ENCODE measurements around the gene BRD3OS. TPM values are rescaled to one million over a fixed set of nuclear protein-coding genes. Genes with fewer than 3 reads are reported as not detected.

The BRD3OS gene
- total and polyA plus RNA-seq, 10 of the 15 experiments (the other 5 are each of a cell fraction or from before 2014, with no cell fraction given) = 2.1 to 13.7 (median 10.7) TPM

DNA sequence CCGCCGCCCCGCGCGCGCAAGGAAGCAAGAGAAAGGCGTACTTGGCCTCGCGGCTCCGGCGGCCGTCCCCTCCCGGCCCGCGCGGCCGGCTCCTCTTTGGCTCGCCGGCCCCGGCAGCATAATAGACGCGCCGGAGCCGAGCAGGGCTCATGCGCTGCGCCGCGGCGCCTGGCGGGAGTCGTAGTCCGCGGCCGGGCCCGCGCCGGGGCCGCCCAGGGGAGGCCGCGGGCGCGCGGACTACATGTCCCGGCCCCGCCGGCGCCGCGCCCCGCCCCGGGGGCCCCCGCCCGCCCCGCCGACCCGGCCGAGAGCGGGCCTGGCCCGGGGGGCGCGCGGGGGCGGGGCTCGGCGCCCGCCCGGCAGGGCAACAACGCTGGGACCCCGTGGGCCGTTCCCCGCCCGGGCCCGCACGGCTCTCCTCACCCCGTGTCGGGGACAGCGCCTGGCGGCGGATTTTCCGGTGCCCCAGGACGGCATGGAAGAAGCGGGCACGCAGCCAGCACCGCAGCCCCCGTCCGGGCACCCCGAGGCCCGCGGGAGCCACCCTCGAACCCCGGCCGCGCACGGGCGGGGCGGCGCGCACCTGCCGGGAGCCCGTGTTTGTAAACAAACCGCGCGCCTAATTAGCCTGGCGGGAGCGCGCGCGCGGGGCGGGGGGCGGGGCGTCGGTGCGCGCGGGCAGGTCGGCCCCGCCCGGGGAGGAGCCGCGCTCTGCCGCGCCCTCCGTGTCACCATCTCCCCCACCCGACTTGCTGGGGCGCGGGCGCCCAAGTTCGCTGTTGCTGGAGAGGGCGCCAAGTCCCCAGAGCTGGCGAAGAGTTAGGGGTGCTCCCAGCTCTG, 42.8 kb downstream of the BRD3OS start, which contains the start of gene BRD3 (continued):
- TF ChIP-seq SP1 (IDR thresholded peaks at IDR 0.05; ENCODE audit: low read depth, low read length) = peak; percentile 10
- peak; percentile 87 for TF ChIP-seq HCFC1 (IDR thresholded peaks at IDR 0.05; ENCODE audit: low read length)
- TF ChIP-seq SMARCA5 (IDR thresholded peaks at IDR 0.05) = peak; percentile 70
- TF ChIP-seq BACH1 (IDR thresholded peaks at IDR 0.05; ENCODE audit: borderline replicate concordance) = peak; percentile 56; the same call in 1 of the 2 replicates
- TF ChIP-seq, protein P1, sequence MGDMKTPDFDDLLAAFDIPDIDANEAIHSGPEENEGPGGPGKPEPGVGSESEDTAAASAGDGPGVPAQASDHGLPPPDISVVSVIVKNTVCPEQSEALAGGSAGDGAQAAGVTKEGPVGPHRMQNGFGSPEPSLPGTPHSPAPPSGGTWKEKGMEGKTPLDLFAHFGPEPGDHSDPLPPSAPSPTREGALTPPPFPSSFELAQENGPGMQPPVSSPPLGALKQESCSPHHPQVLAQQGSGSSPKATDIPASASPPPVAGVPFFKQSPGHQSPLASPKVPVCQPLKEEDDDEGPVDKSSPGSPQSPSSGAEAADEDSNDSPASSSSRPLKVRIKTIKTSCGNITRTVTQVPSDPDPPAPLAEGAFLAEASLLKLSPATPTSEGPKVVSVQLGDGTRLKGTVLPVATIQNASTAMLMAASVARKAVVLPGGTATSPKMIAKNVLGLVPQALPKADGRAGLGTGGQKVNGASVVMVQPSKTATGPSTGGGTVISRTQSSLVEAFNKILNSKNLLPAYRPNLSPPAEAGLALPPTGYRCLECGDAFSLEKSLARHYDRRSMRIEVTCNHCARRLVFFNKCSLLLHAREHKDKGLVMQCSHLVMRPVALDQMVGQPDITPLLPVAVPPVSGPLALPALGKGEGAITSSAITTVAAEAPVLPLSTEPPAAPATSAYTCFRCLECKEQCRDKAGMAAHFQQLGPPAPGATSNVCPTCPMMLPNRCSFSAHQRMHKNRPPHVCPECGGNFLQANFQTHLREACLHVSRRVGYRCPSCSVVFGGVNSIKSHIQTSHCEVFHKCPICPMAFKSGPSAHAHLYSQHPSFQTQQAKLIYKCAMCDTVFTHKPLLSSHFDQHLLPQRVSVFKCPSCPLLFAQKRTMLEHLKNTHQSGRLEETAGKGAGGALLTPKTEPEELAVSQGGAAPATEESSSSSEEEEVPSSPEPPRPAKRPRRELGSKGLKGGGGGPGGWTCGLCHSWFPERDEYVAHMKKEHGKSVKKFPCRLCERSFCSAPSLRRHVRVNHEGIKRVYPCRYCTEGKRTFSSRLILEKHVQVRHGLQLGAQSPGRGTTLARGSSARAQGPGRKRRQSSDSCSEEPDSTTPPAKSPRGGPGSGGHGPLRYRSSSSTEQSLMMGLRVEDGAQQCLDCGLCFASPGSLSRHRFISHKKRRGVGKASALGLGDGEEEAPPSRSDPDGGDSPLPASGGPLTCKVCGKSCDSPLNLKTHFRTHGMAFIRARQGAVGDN (IDR thresholded peaks at IDR 0.05) = 0 out of 2 replicates have a peak, but pooled peaks have one; percentile 16
- 0 out of 2 replicates have a peak, but pooled peaks have one; percentile 17 for TF ChIP-seq CREM (IDR thresholded peaks at IDR 0.05; ENCODE audit: low read depth)
- 0 out of 2 replicates have a peak, but pooled peaks have one; percentile 8 for TF ChIP-seq TCF12 (IDR thresholded peaks at IDR 0.05; ENCODE audit: low read depth, low read length)
- peak; percentile 79 for TF ChIP-seq IKZF1 (conservative IDR thresholded peaks at IDR 0.05)
- TF ChIP-seq STAT1 (conservative IDR thresholded peaks at IDR 0.05) = 0 out of 2 replicates have a peak, but pooled peaks have one; percentile 51
- no peak for TF ChIP-seq SUZ12 (IDR thresholded peaks at IDR 0.05; ENCODE audit: unreplicated experiment)
- TF ChIP-seq, protein P2, sequence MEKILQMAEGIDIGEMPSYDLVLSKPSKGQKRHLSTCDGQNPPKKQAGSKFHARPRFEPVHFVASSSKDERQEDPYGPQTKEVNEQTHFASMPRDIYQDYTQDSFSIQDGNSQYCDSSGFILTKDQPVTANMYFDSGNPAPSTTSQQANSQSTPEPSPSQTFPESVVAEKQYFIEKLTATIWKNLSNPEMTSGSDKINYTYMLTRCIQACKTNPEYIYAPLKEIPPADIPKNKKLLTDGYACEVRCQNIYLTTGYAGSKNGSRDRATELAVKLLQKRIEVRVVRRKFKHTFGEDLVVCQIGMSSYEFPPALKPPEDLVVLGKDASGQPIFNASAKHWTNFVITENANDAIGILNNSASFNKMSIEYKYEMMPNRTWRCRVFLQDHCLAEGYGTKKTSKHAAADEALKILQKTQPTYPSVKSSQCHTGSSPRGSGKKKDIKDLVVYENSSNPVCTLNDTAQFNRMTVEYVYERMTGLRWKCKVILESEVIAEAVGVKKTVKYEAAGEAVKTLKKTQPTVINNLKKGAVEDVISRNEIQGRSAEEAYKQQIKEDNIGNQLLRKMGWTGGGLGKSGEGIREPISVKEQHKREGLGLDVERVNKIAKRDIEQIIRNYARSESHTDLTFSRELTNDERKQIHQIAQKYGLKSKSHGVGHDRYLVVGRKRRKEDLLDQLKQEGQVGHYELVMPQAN (conservative IDR thresholded peaks at IDR 0.05) = peak; percentile 94
- no peak for TF ChIP-seq MEF2A (IDR thresholded peaks at IDR 0.05; ENCODE audit: insufficient read depth, low read depth, low read length)
- TF ChIP-seq GABPA (IDR thresholded peaks at IDR 0.05; ENCODE audit: low read depth) = no peak
- no peak for TF ChIP-seq FOXK2 (IDR thresholded peaks at IDR 0.05)
- 0 out of 2 replicates have a peak, but pooled peaks have one; percentile 36 for TF ChIP-seq ZNF207 (IDR thresholded peaks at IDR 0.05; ENCODE audit: borderline replicate concordance)
- no peak for TF ChIP-seq NFYB (IDR thresholded peaks at IDR 0.05; ENCODE audit: insufficient read depth, low read depth, low read length)
- TF ChIP-seq ZNF24 (IDR thresholded peaks at IDR 0.05) = 0 out of 2 replicates have a peak, but pooled peaks have one; percentile 33
- no peak for TF ChIP-seq SPI1 (IDR thresholded peaks at IDR 0.05; ENCODE audit: borderline replicate concordance, insufficient read depth, low read depth, low read length)
- TF ChIP-seq POLR2A (IDR thresholded peaks at IDR 0.05; ENCODE audit: low read depth, low read length) = peak; percentile 69
- peak; percentile 7 for TF ChIP-seq RELA (IDR thresholded peaks at IDR 0.05; ENCODE audit: borderline replicate concordance, partially characterized antibody)
- peak; percentile 32; the same call in 1 of the 2 replicates for TF ChIP-seq SIN3A (IDR thresholded peaks at IDR 0.05; ENCODE audit: low read depth, low read length)
- TF ChIP-seq CREB1 (IDR thresholded peaks at IDR 0.05; ENCODE audit: low read depth) = peak; percentile 58; the same call in 1 of the 2 replicates
- no peak for TF ChIP-seq CEBPB (IDR thresholded peaks at IDR 0.05; ENCODE audit: borderline replicate concordance in 1 of 2, low read depth in 2 of 2, low read length in 2 of 2)
- TF ChIP-seq GATAD2B (conservative IDR thresholded peaks at IDR 0.05; ENCODE audit: low read depth) = peak; percentile 90; the same call in 1 of the 2 replicates
- peak; percentile 43 for TF ChIP-seq NR2C1 (IDR thresholded peaks at IDR 0.05)
- TF ChIP-seq PAX8 (IDR thresholded peaks at IDR 0.05) = no peak
- peak; percentile 82 for TF ChIP-seq SIX5 (IDR thresholded peaks at IDR 0.05; ENCODE audit: low read depth, low read length, severe bottlenecking)

All from GM12878 (cell line).